KOPT-K1 (cell line): Measurements from ENCODE around the gene KIF4A.
A peak's percentile ranks its signal among the peaks of the same experiment; 100 is the strongest.

ENCODE experiments used
- H3K27ac ChIP-seq: fragments of 200-600 bp; sonication (generic); 2 replicates; pipeline ENCODE4 v1.5.1; 2016; ENCODE audit warnings: antibody characterized with exemption, mild to moderate bottlenecking, low read depth, low read length; ENCODE audit not compliant: poor library complexity, severe bottlenecking
- H3K36me3 ChIP-seq: fragments of 200-600 bp; sonication (generic); 2 replicates; pipeline ENCODE4 v1.5.1; 2017; ENCODE audit warnings: antibody characterized with exemption, mild to moderate bottlenecking, low read length, moderate library complexity; ENCODE audit not compliant: insufficient read depth
- H3K9me3 ChIP-seq: fragments of 200-600 bp; sonication (generic); 2 replicates; pipeline ENCODE4 v1.5.1; 2017; ENCODE audit warnings: antibody characterized with exemption, low read length, mild to moderate bottlenecking; ENCODE audit not compliant: insufficient read depth, poor library complexity, severe bottlenecking

Gene KIF4A

DNA sequence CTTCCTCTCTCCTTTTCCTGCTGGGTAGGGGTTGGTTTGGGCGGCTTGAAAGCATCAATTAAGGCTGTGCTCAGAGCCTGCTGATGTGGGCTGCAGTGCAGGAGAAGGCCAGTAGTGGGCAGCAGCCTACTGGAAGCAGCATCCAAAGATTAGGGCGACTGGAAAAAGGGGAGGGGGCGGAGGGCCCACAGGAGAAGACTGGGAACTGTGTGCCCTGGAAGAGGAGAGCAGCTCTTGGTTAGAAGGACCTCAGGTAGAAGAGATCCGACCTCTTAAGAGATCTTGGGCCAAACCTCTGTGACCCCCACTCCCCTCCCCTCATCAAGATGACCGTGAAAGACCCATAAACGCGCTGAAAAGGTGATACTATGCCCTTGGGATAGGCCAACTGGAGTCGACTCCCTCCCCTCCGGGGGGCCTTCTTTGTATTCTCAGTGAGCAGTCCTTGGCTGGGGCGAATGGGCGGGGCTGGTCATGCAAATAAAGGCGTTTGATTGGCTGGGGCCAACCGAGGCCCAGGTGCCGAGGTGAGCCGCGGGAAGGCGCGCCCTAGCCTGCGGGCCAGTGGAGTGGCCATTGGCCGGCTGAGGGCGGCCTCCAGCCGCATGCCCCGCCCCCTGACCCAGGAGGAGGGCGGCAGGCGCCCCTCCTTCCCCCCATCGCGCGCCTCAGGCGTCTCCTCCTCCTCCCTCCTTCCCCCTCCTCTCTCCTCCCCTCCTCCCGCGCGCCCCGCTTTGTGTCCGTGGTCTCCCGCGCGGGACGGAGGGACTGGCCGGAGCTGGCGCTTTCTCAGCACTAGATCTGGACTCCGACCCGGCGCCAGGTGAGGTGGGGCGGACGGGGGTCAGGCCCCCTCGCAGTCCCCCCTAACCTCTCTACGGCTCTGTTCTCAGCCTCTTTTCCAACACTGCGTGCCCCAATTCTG is 164.8 kb downstream of the KIF4A start:
- Histone ChIP-seq H3K27ac (peak overlapping the region; percentile 67), H3K36me3 (no peaks in the 10 kb centered on the region; the same call in 1 of the 2 replicates), H3K9me3 (no peaks in the 10 kb centered on the region)

DNA sequence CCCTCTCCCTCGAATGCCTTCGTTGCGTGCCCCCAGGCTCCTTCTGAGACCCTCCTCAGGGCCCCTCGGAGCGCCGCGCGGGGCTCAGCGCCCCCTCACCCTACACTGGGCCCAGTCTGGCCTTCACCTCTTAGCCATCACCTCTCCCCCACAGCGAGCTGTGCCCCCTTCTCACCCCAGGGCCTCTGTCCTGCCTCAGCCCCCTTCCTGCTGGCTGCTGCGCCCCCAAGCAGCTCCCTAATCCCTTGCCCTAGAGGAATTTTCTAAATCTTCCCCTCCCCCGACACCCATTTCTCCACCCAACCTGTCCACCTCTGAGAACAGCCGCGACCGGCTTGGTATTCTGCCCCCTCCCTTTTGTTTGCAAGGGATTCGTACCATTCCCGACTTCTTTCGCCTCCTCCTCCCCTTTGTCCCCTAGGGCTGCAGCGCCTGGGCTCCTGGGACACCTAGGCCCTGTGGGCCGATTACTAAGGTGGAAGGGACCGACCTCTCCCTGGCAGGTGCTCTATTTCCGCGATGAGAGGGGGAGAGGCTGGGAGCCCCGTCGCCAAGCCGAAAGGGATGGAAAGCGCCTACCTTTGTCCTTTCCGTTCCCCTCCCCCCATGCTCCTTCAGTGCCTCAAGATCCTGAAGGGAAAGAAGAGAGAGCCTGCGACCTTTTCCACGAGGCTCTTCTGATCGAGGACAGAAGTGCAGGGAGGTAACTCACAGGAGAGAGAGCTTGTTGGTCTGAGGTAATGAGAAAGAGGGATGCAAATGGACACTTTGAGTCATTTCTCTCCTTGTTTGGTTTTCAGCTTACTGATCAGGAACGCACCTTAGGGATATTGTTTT is 165.7 kb downstream of the KIF4A start:
- Histone ChIP-seq H3K9me3 (no peaks in the 10 kb centered on the region), H3K36me3 (no peaks in the 10 kb centered on the region; the same call in 1 of the 2 replicates), H3K27ac (peak overlapping the region; percentile 67)

DNA sequence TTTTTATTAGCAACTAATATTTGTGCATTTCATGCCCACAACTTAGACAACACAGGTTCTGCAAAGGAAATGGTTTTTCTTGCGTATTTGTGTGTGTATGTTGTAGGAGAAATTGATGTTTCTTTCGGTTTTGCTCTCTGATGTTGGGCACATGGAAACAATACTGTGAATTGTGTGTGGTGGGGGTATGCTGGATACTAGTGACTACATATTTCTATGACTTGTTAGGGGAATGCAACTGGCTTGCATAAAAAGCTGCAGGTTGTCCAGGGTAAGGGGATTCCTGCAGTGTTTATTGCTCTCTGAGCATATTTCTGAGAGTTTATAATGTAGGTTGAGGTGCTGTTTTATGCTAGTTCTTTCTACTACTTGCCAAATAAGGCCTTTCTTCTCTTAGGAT is 166.4 kb downstream of the KIF4A start:
- no peaks in the 10 kb centered on the region; the same call in 1 of the 2 replicates for H3K36me3 ChIP-seq
- peak overlapping the region; percentile 67 for H3K27ac ChIP-seq
- no peaks in the 10 kb centered on the region for H3K9me3 ChIP-seq

DNA sequence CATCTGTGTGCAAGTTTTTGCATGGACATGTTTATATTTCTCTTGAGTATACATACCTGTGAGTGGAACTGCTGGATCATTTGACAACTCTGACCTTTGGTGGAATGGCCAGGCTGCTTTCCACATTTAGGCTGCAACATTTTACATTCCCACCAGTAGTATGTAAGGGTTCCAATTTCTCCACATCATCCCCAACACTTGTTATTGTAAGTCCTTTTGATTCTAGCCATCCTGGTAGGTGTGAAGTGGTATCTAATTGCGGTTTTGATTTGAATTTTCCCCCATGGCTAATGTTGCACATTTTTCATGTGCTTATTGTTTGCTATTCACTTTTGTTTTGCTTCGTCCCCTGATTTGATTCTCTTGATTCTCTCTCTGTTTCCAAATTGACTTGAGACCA is 171.1 kb downstream of the KIF4A start:
- Histone ChIP-seq H3K27ac (no peak overlapping the region), H3K36me3 (no peaks in the 10 kb centered on the region; the same call in 1 of the 2 replicates), H3K9me3 (no peaks in the 10 kb centered on the region)

DNA sequence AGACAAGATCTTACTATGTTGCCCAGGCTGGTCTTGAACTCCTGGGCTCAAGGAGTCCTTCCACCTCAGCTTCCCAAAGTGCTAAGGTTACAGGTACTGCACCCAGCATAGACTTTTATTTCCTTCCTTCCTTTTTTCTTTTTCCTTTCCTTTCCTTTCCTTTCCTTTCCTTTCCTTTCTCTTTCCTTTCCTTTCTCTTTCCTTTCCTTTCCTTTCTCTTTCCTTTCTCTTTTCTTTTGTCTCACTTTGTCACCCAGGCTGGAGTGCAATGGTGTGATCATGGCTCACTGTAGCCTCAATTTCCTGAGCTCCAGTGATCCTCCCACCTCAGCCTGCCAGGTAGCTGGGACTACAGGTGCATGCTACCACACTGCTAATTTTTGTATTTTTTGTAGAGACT is 174.1 kb downstream of the KIF4A start:
- Histone ChIP-seq H3K36me3 (no peaks in the 10 kb centered on the region; the same call in 1 of the 2 replicates), H3K27ac (no peak overlapping the region), H3K9me3 (no peaks in the 10 kb centered on the region)

DNA sequence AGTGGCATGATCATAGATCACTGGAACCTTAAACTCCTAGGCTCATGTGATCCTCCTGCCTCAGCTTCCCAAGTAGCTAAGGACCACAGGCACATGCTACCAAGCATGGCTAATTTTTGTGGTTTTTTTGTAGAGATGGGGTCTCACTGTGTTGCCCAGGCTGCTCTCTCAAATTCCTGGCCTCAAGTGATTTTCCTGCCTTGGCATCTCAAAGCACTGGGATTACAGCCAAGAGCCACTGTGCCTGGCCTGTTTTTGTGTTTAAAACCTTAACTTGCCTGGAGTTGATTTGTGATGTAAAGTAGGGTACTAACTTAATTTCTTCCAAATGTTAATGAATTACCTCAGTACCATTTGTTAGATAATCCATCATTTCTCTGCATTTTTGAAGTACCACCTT is 177.1 kb downstream of the KIF4A start:
- H3K36me3 ChIP-seq: no peaks in the 10 kb centered on the region
- no peak overlapping the region for H3K27ac ChIP-seq

DNA sequence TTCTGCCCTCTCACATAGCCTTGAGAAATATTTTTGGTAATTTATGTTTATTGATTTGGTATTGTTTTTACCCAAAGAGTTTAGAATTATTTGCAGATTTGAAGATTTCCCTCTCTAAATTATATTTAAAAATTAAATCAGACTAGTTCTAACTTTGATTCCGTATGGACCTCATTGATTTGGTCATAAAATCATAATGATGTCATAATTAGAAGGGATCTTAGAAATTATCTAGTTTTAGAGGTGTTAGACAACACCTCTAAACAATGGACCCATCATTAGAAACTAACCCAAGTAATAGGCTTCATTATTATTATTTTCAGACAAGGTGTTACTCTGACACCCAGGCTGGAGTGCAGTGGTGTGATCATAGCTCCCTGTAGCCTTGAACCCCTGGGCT is 178.8 kb downstream of the KIF4A start:
- Histone ChIP-seq H3K36me3 (no peaks in the 10 kb centered on the region), H3K9me3 (no peaks in the 10 kb centered on the region), H3K27ac (no peak overlapping the region)

More for the DNA sequence above, 177.1 kb downstream of the KIF4A start:
- H3K9me3 ChIP-seq: no peaks in the 10 kb centered on the region
